GM12878 (cell line): ENCODE data around the gene THBD. TPM values are rescaled to one million over a fixed set of nuclear protein-coding genes. Genes with fewer than 3 reads are reported as not detected.

Experiments
- ATAC-seq: fragments of 200-7000 bp; cut with Tn5 transposase; 3 replicates; pipeline ENCODE4 v1.9.1; 2020; ENCODE audit warnings: mild to moderate bottlenecking, moderate library complexity
- BruUV-seq: library from RNA; stranded (reverse); fragments of 400-500 nt; replicated peaks from 2 replicates; lab custom pipeline; 2021; lab: Mats Ljungman, UMichigan
- CTCF ChIA-PET: fragments of 300-600 bp; sonication (Branson Sonifier 250); formaldehyde crosslinking; extraction: SDS; loops from one replicate; lab custom pipeline; 2021; ENCODE audit warnings: inconsistent platforms; lab: Yijun Ruan, JAX
- POLR2A ChIA-PET: fragments of 350-600 bp; formaldehyde crosslinking; extraction: SDS; loops from one replicate; lab custom pipeline; 2021; ENCODE audit warnings: inconsistent platforms; lab: Charles Lee
- RAD21 ChIA-PET: fragments of 300-600 bp; sonication (Branson Sonifier 250); formaldehyde crosslinking; loops from one replicate; lab custom pipeline; 2023; ENCODE audit warnings: antibody characterized with exemption; ENCODE audit not compliant: unreplicated experiment; lab: Charles Lee
- SMC1A ChIA-PET: fragments of 300-600 bp; sonication (Branson Sonifier 250); formaldehyde crosslinking; loops from one replicate; lab custom pipeline; 2023; ENCODE audit not compliant: unreplicated experiment, uncharacterized antibody; lab: Charles Lee
- DNase-seq: peaks from one replicate; pipeline ENCODE4 v3.0.0-alpha.2; 2011; ENCODE audit warnings: low read depth, low spot score
- FAIRE-seq: peaks from 3 replicates; lab custom pipeline; 2011; peaks lifted over from hg19 to GRCh38; lab: Jason Lieb, UNC
- H2AFZ ChIP-seq: 2 replicates; pipeline ENCODE4 v1.6.0; 2011; ENCODE audit warnings: low read depth, low read length, control low read depth; ENCODE audit not compliant: control insufficient read depth
- H3K27ac ChIP-seq: 2 replicates; pipeline ENCODE4 v1.5.1; 2011; ENCODE audit warnings: control low read depth; ENCODE audit not compliant: control insufficient read depth, insufficient read depth
- H3K27me3 ChIP-seq, 2 experiments: replicated peaks in 1 of 2; 2 replicates each; pipeline versions ENCODE4 v1.6.0 to v1.6.1; 2011; ENCODE audit warnings: low read length in 1 of 2; ENCODE audit not compliant: control insufficient read depth in 2 of 2, insufficient read depth in 2 of 2
- H3K36me3 ChIP-seq, 2 experiments: 2 replicates each; pipeline ENCODE4 v1.5.1; 2011; ENCODE audit warnings: low read length in 1 of 2; ENCODE audit not compliant: control insufficient read depth in 2 of 2, insufficient read depth in 2 of 2
- H3K4me1 ChIP-seq: 2 replicates; pipeline ENCODE4 v1.6.1; 2011; ENCODE audit warnings: mild to moderate bottlenecking, low read length, moderate library complexity, mixed read lengths; ENCODE audit not compliant: control insufficient read depth, insufficient read depth
- H3K4me2 ChIP-seq: 2 replicates; pipeline ENCODE4 v1.6.0; 2011; ENCODE audit warnings: control low read depth; ENCODE audit not compliant: control insufficient read depth, insufficient read depth
- H3K4me3 ChIP-seq: fragments of 200-600 bp; sonication (generic); 2 replicates; pipeline ENCODE4 v1.5.1; 2016
- H3K79me2 ChIP-seq: 2 replicates; pipeline ENCODE4 v1.6.0; 2011; ENCODE audit warnings: low read length; ENCODE audit not compliant: control insufficient read depth, insufficient read depth
- H3K9ac ChIP-seq: 2 replicates; pipeline ENCODE4 v1.8.0; 2011; ENCODE audit warnings: low read length, control low read depth, mixed read lengths; ENCODE audit not compliant: control insufficient read depth, insufficient read depth
- H3K9me3 ChIP-seq: replicated peaks from 3 replicates; pipeline ENCODE4 v1.5.1; 2011; ENCODE audit warnings: mild to moderate bottlenecking, low read length; ENCODE audit not compliant: control insufficient read depth, insufficient read depth
- H4K20me1 ChIP-seq: 2 replicates; pipeline ENCODE4 v1.6.0; 2011; ENCODE audit not compliant: control insufficient read depth, insufficient read depth
- CBX3 ChIP-seq: fragments of 200-600 bp; sonication (generic); IDR thresholded peaks from 2 replicates; pipeline ENCODE4 v1.6.1; 2016; ENCODE audit warnings: low read depth, borderline replicate concordance
- KDM1A ChIP-seq: fragments of 200-600 bp; sonication (generic); IDR thresholded peaks from 2 replicates; pipeline ENCODE4 v1.6.1; 2016; ENCODE audit warnings: borderline replicate concordance
- MEF2A ChIP-seq: IDR thresholded peaks from 2 replicates; pipeline ENCODE4 v1.6.1; 2011; ENCODE audit warnings: low read depth, mild to moderate bottlenecking, low read length, moderate library complexity; ENCODE audit not compliant: insufficient read depth
- MXI1 ChIP-seq: fragments of 150-350 bp; IDR thresholded peaks from 2 replicates; pipeline ENCODE4 v1.6.1; 2011; ENCODE audit warnings: low read depth, mild to moderate bottlenecking, inconsistent platforms, low read length, improper control_type of control experiment
- RFX5 ChIP-seq: IDR thresholded peaks from 2 replicates; pipeline ENCODE4 v1.6.1; 2011; ENCODE audit warnings: low read depth, low read length, improper control_type of control experiment
- SMAD5 ChIP-seq: IDR thresholded peaks from 2 replicates; pipeline ENCODE4 v1.6.1; 2016; ENCODE audit warnings: antibody characterized with exemption, low read depth
- SPI1 ChIP-seq: IDR thresholded peaks from 2 replicates; pipeline ENCODE4 v1.6.1; 2011; ENCODE audit warnings: low read depth, mild to moderate bottlenecking, low read length, moderate library complexity, borderline replicate concordance; ENCODE audit not compliant: insufficient read depth
- SREBF2 ChIP-seq: IDR thresholded peaks from 2 replicates; pipeline ENCODE4 v1.6.1; 2012; ENCODE audit warnings: mild to moderate bottlenecking, low read length
- YY1 ChIP-seq: IDR thresholded peaks from 2 replicates; pipeline ENCODE4 v1.6.1; 2011; ENCODE audit warnings: low read depth, mild to moderate bottlenecking, low read length
- in situ Hi-C: fragments of 300-500 bp; cut with MboI; formaldehyde crosslinking; loops from 9 replicates; pipeline ENCODE4 v1.14.3; 2018; ENCODE audit warnings: mixed read lengths
- intact Hi-C: fragments of 100-400 bp; cut with micrococcal nuclease; formaldehyde crosslinking; loops from one replicate; pipeline ENCODE4 v1.14.2; 2022; ENCODE audit not compliant: unreplicated experiment
- polyA plus RNA-seq, 11 experiments: library from polyadenylated mRNA; depleted of rRNA in 4 of 11; unstranded in 6 of 11; stranded (reverse) in 5 of 11; fragments of >200 nt; fragmentation: Nextera tagmentation in 4 of 11; fragmentation: Illumina TruSeq in 1 of 11; extraction: Ambion mirVana in 4 of 11; extraction: Trizol in 1 of 11; gene quantifications; 1 replicate in 1 of 11; 2 replicates in 10 of 11; pipeline versions ENCODE4 v1.2.1 to v1.2.3, GENCODE V29; 2011 to 2016; ENCODE audit warnings: inconsistent platforms in 2 of 11, missing spikeins in 2 of 11, low read depth in 1 of 11
- total RNA-seq, 4 experiments: library from RNA; depleted of rRNA in 3 of 4; stranded (reverse); fragments of >200 nt in 3 of 4; fragmentation: Illumina TruSeq in 1 of 4; extraction: Trizol in 1 of 4; gene quantifications; 2 replicates each; pipeline versions ENCODE4 v1.2.1 to v1.2.3, GENCODE V29; 2013 to 2021
- TF ChIP-seq, protein P1 (sequence below): fragments of 450-650 bp; IDR thresholded peaks from 2 replicates; pipeline ENCODE4 v1.6.1; 2016; ENCODE audit warnings: mild to moderate bottlenecking
- TF ChIP-seq, protein P2 (sequence below): fragments of 150-350 bp; IDR thresholded peaks from 2 replicates; pipeline ENCODE4 v1.6.1; 2016; ENCODE audit warnings: low read depth, low read length

The THBD gene
- total and polyA plus RNA-seq, 10 of the 15 experiments (the other 5 are each of a cell fraction or from before 2014, with no cell fraction given) = not detected

DNA sequence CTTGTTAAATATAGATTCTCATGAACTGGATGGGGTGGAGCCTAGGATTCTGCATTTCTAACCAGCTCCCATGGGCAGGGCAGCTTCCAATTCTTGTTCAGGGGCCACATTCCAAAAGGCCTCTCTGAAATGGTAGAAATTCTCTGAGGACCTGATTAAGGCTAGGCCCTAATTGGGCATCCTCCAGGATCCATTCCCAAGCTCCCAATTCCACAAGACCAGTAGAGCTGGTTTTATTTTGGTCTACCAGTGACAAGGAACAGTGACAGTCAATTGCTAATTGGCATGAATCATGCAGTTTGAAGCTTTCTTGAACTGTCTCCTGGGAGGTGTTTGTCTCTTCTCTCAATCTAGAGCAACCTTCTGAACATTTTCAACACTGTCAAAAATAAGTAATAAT, 3.0 kb downstream of the THBD start:
- Histone ChIP-seq H3K4me2 (no peak overlapping the region), H3K79me2 (no peaks in the 10 kb centered on the region), H3K4me1 (no peaks in the 10 kb centered on the region), H3K27me3 (peaks cover 8 to 11% of the 10 kb centered on the region in 2 experiments), H3K27ac (no peak overlapping the region), H3K9ac (no peak overlapping the region), H4K20me1 (no peaks in the 10 kb centered on the region), H3K36me3 (no peaks in the 10 kb centered on the region; a peak in 1 of 4 replicates), H2AFZ (no peak overlapping the region), H3K4me3 (no peak overlapping the region), H3K9me3 (no peaks in the 10 kb centered on the region; the same call in 2 of the 3 replicates)
- ATAC-seq (no peak), FAIRE-seq (no peak), DNase-seq (no peak)
- BruUV-seq = no TSS peak
- in situ Hi-C loops (no loop called here), intact Hi-C loops (no loop called here)
- TF ChIP-seq KDM1A (no peak), RFX5 (no peak), SMAD5 (no peak), SPI1 (no peak), YY1 (no peak), MEF2A (no peak), CBX3 (no peak), SREBF2 (no peak), MXI1 (no peak)
- TF ChIP-seq, protein P1, sequence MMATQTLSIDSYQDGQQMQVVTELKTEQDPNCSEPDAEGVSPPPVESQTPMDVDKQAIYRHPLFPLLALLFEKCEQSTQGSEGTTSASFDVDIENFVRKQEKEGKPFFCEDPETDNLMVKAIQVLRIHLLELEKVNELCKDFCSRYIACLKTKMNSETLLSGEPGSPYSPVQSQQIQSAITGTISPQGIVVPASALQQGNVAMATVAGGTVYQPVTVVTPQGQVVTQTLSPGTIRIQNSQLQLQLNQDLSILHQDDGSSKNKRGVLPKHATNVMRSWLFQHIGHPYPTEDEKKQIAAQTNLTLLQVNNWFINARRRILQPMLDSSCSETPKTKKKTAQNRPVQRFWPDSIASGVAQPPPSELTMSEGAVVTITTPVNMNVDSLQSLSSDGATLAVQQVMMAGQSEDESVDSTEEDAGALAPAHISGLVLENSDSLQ = no peak
- TF ChIP-seq, protein P2, sequence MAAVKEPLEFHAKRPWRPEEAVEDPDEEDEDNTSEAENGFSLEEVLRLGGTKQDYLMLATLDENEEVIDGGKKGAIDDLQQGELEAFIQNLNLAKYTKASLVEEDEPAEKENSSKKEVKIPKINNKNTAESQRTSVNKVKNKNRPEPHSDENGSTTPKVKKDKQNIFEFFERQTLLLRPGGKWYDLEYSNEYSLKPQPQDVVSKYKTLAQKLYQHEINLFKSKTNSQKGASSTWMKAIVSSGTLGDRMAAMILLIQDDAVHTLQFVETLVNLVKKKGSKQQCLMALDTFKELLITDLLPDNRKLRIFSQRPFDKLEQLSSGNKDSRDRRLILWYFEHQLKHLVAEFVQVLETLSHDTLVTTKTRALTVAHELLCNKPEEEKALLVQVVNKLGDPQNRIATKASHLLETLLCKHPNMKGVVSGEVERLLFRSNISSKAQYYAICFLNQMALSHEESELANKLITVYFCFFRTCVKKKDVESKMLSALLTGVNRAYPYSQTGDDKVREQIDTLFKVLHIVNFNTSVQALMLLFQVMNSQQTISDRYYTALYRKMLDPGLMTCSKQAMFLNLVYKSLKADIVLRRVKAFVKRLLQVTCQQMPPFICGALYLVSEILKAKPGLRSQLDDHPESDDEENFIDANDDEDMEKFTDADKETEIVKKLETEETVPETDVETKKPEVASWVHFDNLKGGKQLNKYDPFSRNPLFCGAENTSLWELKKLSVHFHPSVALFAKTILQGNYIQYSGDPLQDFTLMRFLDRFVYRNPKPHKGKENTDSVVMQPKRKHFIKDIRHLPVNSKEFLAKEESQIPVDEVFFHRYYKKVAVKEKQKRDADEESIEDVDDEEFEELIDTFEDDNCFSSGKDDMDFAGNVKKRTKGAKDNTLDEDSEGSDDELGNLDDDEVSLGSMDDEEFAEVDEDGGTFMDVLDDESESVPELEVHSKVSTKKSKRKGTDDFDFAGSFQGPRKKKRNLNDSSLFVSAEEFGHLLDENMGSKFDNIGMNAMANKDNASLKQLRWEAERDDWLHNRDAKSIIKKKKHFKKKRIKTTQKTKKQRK = no peak
- ChIA-PET POLR2A (no interaction called here), RAD21 (interaction anchor here (0.6 kb wide), 1 partner anchor 157 kb away, joined by 3 read pairs; no protein-coding TSS in a partner anchor), SMC1A (interaction anchor here (1.2 to 1.5 kb wide), 2 partner anchors 118 to 155 kb away, joined by 3 to 4 read pairs; no protein-coding TSS in a partner anchor), CTCF (interaction anchor here (1.1 to 2.0 kb wide), 6 partner anchors 21 to 155 kb away, joined by 3 to 4 read pairs (median 4); no protein-coding TSS in a partner anchor)
